Prostate gland (tissue), 2 donors: ENCODE results near the gene CAPN8. TPM values are rescaled to one million over a fixed set of nuclear protein-coding genes. Genes with fewer than 3 reads are reported as not detected.

Experiments
- DNase-seq: peaks from one replicate; pipeline ENCODE4 v3.0.0-alpha.2; 2019; ENCODE audit warnings: low spot score
- H3K27ac ChIP-seq, 2 donors: fragments of 200-600 bp; sonication (generic); 2 replicates each; pipeline ENCODE4 v1.5.1; 2017 to 2019
- H3K27me3 ChIP-seq: fragments of 200-600 bp; sonication (generic); replicated peaks from 2 replicates; pipeline ENCODE4 v1.5.1; 2019; ENCODE audit not compliant: insufficient read depth
- H3K36me3 ChIP-seq, 2 donors: fragments of 200-600 bp; sonication (generic); 1 replicate in 1 of 2; 2 replicates in 1 of 2; pipeline versions ENCODE4 v1.5.1 to v1.8.1; 2017 to 2019
- H3K4me1 ChIP-seq: fragments of 200-600 bp; sonication (generic); replicated peaks from 2 replicates; pipeline ENCODE4 v1.5.1; 2019
- H3K4me3 ChIP-seq, 2 donors: fragments of 200-600 bp; sonication (generic); 2 replicates each; pipeline ENCODE4 v1.5.1; 2017 to 2019
- H3K9me3 ChIP-seq: fragments of 200-600 bp; sonication (generic); 2 replicates; pipeline ENCODE4 v1.5.1; 2017
- POLR2A ChIP-seq: fragments of 450-650 bp; IDR thresholded peaks from one replicate; pipeline ENCODE4 v1.6.1; 2016; ENCODE audit warnings: antibody characterized with exemption, mild to moderate bottlenecking
- POLR2AphosphoS5 ChIP-seq: sonication (generic); formaldehyde crosslinking; IDR thresholded peaks from one replicate; pipeline ENCODE4 v1.6.1; 2017; ENCODE audit warnings: antibody characterized with exemption
- WGBS: methylation state at CpG from one replicate; pipeline ENCODE4 v1.1.5; 2018; 5-methylcytosine and 5-hydroxymethylcytosine counted together
- intact Hi-C: fragments of 100-400 bp; cut with DNase I; formaldehyde crosslinking; loops from one replicate; pipeline ENCODE4 v1.14.2; 2022
- total RNA-seq, 2 donors: library from RNA; depleted of rRNA; stranded (reverse); fragments of >200 nt; gene quantifications; one replicate each; pipeline ENCODE4 v1.1.0, GENCODE V29; 2016
- TF ChIP-seq, protein P1 (sequence below), 4 experiments: fragments of 200-600 bp in 2 of 4; fragments of 450-650 bp in 2 of 4; sonication (generic) in 2 of 4; IDR thresholded peaks; 1 replicate in 3 of 4; 2 replicates in 1 of 4; pipeline ENCODE4 v1.5.1; 2016 to 2019; ENCODE audit warnings: antibody characterized with exemption in 4 of 4, mild to moderate bottlenecking in 2 of 4, moderate library complexity in 2 of 4

Gene CAPN8
- total RNA-seq, 2 donors from 2014 or later: 3.0 to 5.6 TPM

- TF ChIP-seq POLR2A (no peak), POLR2AphosphoS5 (no peak)
- TF ChIP-seq, protein P1, sequence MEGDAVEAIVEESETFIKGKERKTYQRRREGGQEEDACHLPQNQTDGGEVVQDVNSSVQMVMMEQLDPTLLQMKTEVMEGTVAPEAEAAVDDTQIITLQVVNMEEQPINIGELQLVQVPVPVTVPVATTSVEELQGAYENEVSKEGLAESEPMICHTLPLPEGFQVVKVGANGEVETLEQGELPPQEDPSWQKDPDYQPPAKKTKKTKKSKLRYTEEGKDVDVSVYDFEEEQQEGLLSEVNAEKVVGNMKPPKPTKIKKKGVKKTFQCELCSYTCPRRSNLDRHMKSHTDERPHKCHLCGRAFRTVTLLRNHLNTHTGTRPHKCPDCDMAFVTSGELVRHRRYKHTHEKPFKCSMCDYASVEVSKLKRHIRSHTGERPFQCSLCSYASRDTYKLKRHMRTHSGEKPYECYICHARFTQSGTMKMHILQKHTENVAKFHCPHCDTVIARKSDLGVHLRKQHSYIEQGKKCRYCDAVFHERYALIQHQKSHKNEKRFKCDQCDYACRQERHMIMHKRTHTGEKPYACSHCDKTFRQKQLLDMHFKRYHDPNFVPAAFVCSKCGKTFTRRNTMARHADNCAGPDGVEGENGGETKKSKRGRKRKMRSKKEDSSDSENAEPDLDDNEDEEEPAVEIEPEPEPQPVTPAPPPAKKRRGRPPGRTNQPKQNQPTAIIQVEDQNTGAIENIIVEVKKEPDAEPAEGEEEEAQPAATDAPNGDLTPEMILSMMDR (IDR thresholded peaks at IDR 0.05): no peak
- no peak for DNase-seq
- 72% methylated on average over 1 of the region's 1 CpG for WGBS
These were observed 7.5 kb downstream of the CAPN8 start for GRCh38 chr1:223657978-223658377.

DNA sequence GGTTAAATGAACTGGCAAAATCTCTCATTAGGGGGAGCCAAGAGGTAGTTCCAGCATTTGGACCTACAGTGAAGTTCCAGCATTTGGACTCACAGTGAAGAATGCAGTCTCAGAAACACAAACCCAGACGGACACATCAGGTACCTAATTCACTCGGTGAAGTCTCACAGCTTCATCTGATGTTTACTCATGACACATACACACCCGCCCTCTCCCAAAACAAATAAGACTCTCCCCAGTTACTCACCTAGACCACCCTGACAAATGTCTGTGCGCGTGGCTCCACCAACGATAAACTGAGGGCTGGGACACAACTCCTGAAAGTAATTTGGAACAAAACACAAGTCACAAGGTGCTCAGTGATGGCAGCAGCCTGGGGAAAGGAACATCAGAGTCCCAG, 11.4 kb downstream of the CAPN8 start:
- no peak for TF ChIP-seq POLR2A
- no peak overlapping the region for H3K27ac ChIP-seq

More at GRCh38 chr1:223657978-223658377, 7.5 kb downstream of the CAPN8 start:
- H3K4me3 ChIP-seq: no peak overlapping the region
- no peak overlapping the region for H3K27ac ChIP-seq
- intact Hi-C loops: no loop called here
- no peaks in the 10 kb centered on the region for H3K36me3 ChIP-seq
- H3K4me1 ChIP-seq: no peaks in the 10 kb centered on the region
- H3K9me3 ChIP-seq: no peaks in the 10 kb centered on the region
- H3K27me3 ChIP-seq: no peaks in the 10 kb centered on the region

GRCh38 chr1:223653431-223653830, 12.1 kb downstream of the CAPN8 start:
- TF ChIP-seq POLR2A (no peak), POLR2AphosphoS5 (no peak)
- TF ChIP-seq, protein P1 (IDR thresholded peaks at IDR 0.05): no peak
- no peak overlapping the region for H3K27ac ChIP-seq
- H3K36me3 ChIP-seq: no peaks in the 10 kb centered on the region
- no peak for DNase-seq
- no peaks in the 10 kb centered on the region for H3K9me3 ChIP-seq
- no peaks in the 10 kb centered on the region for H3K4me1 ChIP-seq
- no peaks in the 10 kb centered on the region for H3K27me3 ChIP-seq
- 96% methylated on average over 4 of the region's 4 CpGs for WGBS
- intact Hi-C loops: no loop called here
- no peak overlapping the region for H3K4me3 ChIP-seq

More for the DNA sequence above, 11.4 kb downstream of the CAPN8 start:
- Histone ChIP-seq H3K27me3 (no peaks in the 10 kb centered on the region), H3K4me1 (no peaks in the 10 kb centered on the region), H3K9me3 (no peaks in the 10 kb centered on the region), H3K4me3 (no peak overlapping the region), H3K36me3 (no peaks in the 10 kb centered on the region)
- DNase-seq: no peak
- 37% methylated on average over 6 of the region's 6 CpGs for WGBS
- intact Hi-C loops: no loop called here

- intact Hi-C loops: no loop called here
- 96% methylated on average over 14 of the region's 14 CpGs for WGBS
- TF ChIP-seq POLR2AphosphoS5 (no peak), POLR2A (no peak)
These were observed 12.5 kb downstream of the CAPN8 start for GRCh38 chr1:223653015-223653414.

GRCh38 chr1:223652436-223652941, 13.0 kb downstream of the CAPN8 start:
- TF ChIP-seq, protein P1 (IDR thresholded peaks at IDR 0.05): no peak
- no peak for TF ChIP-seq POLR2AphosphoS5
- no peak for TF ChIP-seq POLR2A
- Histone ChIP-seq H3K36me3 (no peaks in the 10 kb centered on the region), H3K27ac (no peak overlapping the region), H3K4me3 (no peak overlapping the region), H3K27me3 (no peaks in the 10 kb centered on the region), H3K9me3 (no peaks in the 10 kb centered on the region), H3K4me1 (no peaks in the 10 kb centered on the region)
- intact Hi-C loops: no loop called here
- WGBS: 69% methylated on average over 12 of the region's 12 CpGs
- no peak for DNase-seq

More at GRCh38 chr1:223653015-223653414, 12.5 kb downstream of the CAPN8 start:
- no peaks in the 10 kb centered on the region for H3K36me3 ChIP-seq
- DNase-seq: no peak
- no peak overlapping the region for H3K27ac ChIP-seq
- no peak overlapping the region for H3K4me3 ChIP-seq
- no peaks in the 10 kb centered on the region for H3K4me1 ChIP-seq
- H3K9me3 ChIP-seq: no peaks in the 10 kb centered on the region
- no peaks in the 10 kb centered on the region for H3K27me3 ChIP-seq

DNA sequence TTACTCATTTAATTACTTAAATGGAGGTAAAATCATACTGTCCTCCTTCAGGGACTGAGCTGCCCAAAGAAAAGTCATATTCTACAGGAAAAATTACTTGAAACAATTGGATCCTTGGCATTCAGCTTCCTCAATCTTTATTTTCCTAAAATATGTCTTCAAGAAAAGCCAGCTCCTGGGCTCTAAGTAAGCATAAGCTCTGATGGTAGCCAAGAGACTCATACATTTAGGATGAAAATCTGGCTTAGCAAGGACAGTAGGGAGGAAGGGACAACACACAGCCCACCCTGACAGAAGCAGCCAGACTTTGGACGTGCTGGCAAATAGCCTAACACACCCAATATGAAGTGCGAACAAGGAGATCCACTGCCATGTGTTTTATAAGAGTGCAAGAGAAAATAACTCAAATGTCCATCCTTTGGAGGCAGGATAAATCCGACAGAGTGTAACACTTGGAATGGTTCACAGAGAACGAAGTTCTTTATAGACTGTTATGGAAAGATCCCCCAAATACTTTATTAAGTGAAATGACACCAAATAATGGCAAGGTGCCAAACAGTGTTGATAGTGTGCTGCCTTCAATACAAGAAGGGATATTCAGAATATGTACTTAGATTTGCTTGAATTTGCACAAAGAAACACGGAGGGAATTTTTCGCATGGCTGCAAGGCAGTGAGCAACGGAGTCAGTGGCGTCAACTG, 14.1 kb downstream of the CAPN8 start:
- Histone ChIP-seq H3K27ac (no peak overlapping the region), H3K4me1 (no peaks in the 10 kb centered on the region), H3K4me3 (no peak overlapping the region), H3K27me3 (no peaks in the 10 kb centered on the region), H3K9me3 (no peaks in the 10 kb centered on the region), H3K36me3 (no peaks in the 10 kb centered on the region)
- WGBS: 71% methylated on average over 8 of the region's 8 CpGs
- TF ChIP-seq, protein P1 (IDR thresholded peaks at IDR 0.05): no peak
- TF ChIP-seq POLR2A (no peak), POLR2AphosphoS5 (no peak)
- no peak for DNase-seq
- intact Hi-C loops: no loop called here
